ENCODE results near the gene MPRIP. TPM values are rescaled to one million over a fixed set of nuclear protein-coding genes. Genes with fewer than 3 reads are reported as not detected.

MPRIP gene
- total RNA-seq, 1 experiment from 2014 or later = 338 TPM

GRCh38 chr17:17167356-17167755 is 125.1 kb downstream of the MPRIP start:
- Mint-ChIP-seq H3K36me3 (ENCODE audit: insufficient read depth, unreplicated experiment) (peaks cover 52% of the 10 kb centered on the region), H3K9me3 (ENCODE audit: low read depth, unreplicated experiment) (no peaks in the 10 kb centered on the region), H3K27ac (ENCODE audit: unreplicated experiment) (no peak overlapping the region), H3K27me3 (ENCODE audit: unreplicated experiment) (no peaks in the 10 kb centered on the region), H3K4me3 (ENCODE audit: low read depth, unreplicated experiment) (no peak overlapping the region), H3K4me1 (ENCODE audit: low read depth, unreplicated experiment) (no peaks in the 10 kb centered on the region)
- no peak for DNase-seq
- intact Hi-C loops (cut with micrococcal nuclease; ENCODE audit: unreplicated experiment) = no loop called here
- no TSS peak for BruUV-seq (replicated peaks)
- CTCF ChIA-PET = no interaction called here
- no peak for TF ChIP-seq CTCF (IDR thresholded peaks at IDR 0.05; ENCODE audit: unreplicated experiment)

DNA sequence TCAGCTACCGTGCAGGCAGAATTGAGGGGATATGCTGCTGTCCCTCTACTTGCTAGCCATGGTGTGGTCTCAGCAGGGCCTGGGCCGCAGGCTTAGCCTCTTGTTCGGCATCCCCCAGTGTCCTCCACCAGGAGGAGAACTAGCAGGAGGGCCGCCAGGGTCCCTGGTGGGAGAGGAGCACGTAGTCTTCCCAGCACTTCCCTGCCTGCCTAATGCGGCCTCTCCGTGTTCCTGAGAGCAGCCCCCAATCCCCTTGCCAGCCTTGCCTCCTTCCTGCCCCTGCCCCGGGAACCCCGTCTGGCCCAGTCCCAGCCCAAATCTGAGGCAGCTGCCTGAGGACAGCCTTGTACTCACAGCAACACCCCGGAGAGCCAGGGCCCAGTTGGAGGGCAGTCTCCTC is 125.7 kb downstream of the MPRIP start:
- no peak overlapping the region for H3K4me3 Mint-ChIP-seq (ENCODE audit: low read depth, unreplicated experiment)
- CTCF ChIA-PET = no interaction called here
- H3K27me3 Mint-ChIP-seq (ENCODE audit: unreplicated experiment) = no peaks in the 10 kb centered on the region
- peaks cover 56% of the 10 kb centered on the region for H3K36me3 Mint-ChIP-seq (ENCODE audit: insufficient read depth, unreplicated experiment)
- no peak overlapping the region for H3K27ac Mint-ChIP-seq (ENCODE audit: unreplicated experiment)
- no peak for TF ChIP-seq CTCF (IDR thresholded peaks at IDR 0.05; ENCODE audit: unreplicated experiment)
- no peaks in the 10 kb centered on the region for H3K9me3 Mint-ChIP-seq (ENCODE audit: low read depth, unreplicated experiment)
- intact Hi-C loops (cut with micrococcal nuclease; ENCODE audit: unreplicated experiment) = no loop called here
- no TSS peak for BruUV-seq (replicated peaks)
- no peak for DNase-seq
- no peaks in the 10 kb centered on the region for H3K4me1 Mint-ChIP-seq (ENCODE audit: low read depth, unreplicated experiment)

- no peak overlapping the region for H3K4me3 Mint-ChIP-seq (ENCODE audit: low read depth, unreplicated experiment)
- H3K9me3 Mint-ChIP-seq (ENCODE audit: low read depth, unreplicated experiment) = no peaks in the 10 kb centered on the region
- no peak overlapping the region for H3K27ac Mint-ChIP-seq (ENCODE audit: unreplicated experiment)
- no peak for DNase-seq
- CTCF ChIA-PET = no interaction called here
- H3K27me3 Mint-ChIP-seq (ENCODE audit: unreplicated experiment) = no peaks in the 10 kb centered on the region
- H3K36me3 Mint-ChIP-seq (ENCODE audit: insufficient read depth, unreplicated experiment) = peaks cover 60% of the 10 kb centered on the region
- no peak for TF ChIP-seq CTCF (IDR thresholded peaks at IDR 0.05; ENCODE audit: unreplicated experiment)
- no peaks in the 10 kb centered on the region for H3K4me1 Mint-ChIP-seq (ENCODE audit: low read depth, unreplicated experiment)
- intact Hi-C loops (cut with micrococcal nuclease; ENCODE audit: unreplicated experiment) = no loop called here
- no TSS peak for BruUV-seq (replicated peaks)
Measured at GRCh38 chr17:17168401-17168800, 126.1 kb downstream of the MPRIP start.

DNA sequence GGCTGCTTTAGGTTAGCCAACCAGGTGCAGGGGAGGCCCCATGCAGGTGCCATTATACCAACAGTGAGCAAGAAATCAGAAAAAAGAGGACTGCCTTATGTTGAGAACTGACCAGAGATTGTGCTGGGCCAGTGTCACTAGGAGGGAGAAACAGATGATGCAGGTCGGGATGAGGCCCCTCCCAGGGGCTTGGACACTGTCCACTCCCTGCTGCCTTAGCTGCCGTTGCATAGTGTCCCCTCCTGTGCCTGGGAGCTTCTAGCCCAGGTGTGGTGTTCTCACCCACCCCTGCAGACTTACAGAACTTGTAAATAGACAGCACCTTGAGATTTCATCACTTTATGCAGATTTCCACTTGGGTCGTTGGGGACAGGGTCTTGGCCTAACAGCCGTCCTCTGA is 127.1 kb downstream of the MPRIP start:
- BruUV-seq (replicated peaks) = no TSS peak
- no peak for TF ChIP-seq CTCF (IDR thresholded peaks at IDR 0.05; ENCODE audit: unreplicated experiment)
- H3K4me1 Mint-ChIP-seq (ENCODE audit: low read depth, unreplicated experiment) = no peaks in the 10 kb centered on the region
- intact Hi-C loops (cut with micrococcal nuclease; ENCODE audit: unreplicated experiment) = no loop called here
- CTCF ChIA-PET = no interaction called here
- peaks cover 62% of the 10 kb centered on the region for H3K36me3 Mint-ChIP-seq (ENCODE audit: insufficient read depth, unreplicated experiment)
- no peaks in the 10 kb centered on the region for H3K9me3 Mint-ChIP-seq (ENCODE audit: low read depth, unreplicated experiment)
- H3K27ac Mint-ChIP-seq (ENCODE audit: unreplicated experiment) = no peak overlapping the region
- no peaks in the 10 kb centered on the region for H3K27me3 Mint-ChIP-seq (ENCODE audit: unreplicated experiment)
- H3K4me3 Mint-ChIP-seq (ENCODE audit: low read depth, unreplicated experiment) = no peak overlapping the region
- no peak for DNase-seq

Data from Calu3 (cell line).